Cerebellar cortex (tissue), 1 donor: ENCODE measurements around the gene CCT8L2.
"Not testable (repeated sequence)": the region's sequence is repeated elsewhere in the genome, so short reads cannot be mapped to it uniquely, and the experiment has no call there.

Experiments
- DNase-seq: peaks from one replicate; pipeline ENCODE4 v3.0.0-alpha.2; 2015; ENCODE audit warnings: low spot score

The CCT8L2 gene, protein sequence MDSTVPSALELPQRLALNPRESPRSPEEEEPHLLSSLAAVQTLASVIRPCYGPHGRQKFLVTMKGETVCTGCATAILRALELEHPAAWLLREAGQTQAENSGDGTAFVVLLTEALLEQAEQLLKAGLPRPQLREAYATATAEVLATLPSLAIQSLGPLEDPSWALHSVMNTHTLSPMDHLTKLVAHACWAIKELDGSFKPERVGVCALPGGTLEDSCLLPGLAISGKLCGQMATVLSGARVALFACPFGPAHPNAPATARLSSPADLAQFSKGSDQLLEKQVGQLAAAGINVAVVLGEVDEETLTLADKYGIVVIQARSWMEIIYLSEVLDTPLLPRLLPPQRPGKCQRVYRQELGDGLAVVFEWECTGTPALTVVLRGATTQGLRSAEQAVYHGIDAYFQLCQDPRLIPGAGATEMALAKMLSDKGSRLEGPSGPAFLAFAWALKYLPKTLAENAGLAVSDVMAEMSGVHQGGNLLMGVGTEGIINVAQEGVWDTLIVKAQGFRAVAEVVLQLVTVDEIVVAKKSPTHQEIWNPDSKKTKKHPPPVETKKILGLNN

DNA sequence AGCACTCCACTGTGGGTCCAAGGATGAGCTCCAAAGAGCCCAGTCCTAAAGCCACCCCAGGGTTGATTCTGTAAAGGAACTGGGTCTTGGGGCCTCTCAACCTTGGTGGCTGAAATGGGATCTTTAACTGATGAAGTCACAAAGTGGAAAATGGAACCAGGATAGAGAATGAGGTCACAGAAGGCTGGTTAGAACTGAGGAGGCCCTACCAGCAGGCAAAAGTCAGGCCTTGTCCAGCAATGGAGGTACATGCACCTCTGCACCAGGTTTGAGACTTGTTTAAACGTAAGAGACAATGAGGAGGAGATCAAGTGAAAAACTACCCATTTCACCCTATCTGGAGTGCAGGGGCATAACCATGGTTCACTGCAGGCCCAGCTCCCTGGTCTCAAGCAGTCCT is at the start of gene CCT8L2:
Gene CCT8L2 (minus strand): TSS at position 101 of the 400 bp plus-strand sequence. CDS start 260 bp downstream, outside the sequence.
- DNase-seq: not testable (repeated sequence)

DNA sequence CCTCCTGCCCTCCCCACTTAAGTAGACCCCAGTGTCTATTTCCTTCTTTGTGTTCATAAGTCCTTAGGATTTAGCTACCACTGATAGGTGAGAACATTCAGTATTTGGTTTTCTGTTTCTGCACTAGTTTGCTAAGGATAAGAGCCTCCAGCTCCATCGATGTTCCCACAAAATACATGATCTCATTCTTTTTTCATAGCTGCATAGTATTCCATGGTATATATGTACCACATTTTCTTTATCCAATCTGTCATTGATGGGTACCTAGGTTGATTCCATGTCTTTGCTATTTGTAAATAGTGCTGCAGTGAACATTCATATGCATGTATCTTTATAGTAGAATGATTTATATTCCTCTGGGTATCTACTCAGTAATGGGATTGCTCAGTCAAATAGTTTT is 42.8 kb upstream of the CCT8L2 start:
- DNase-seq: not testable (repeated sequence)

DNA sequence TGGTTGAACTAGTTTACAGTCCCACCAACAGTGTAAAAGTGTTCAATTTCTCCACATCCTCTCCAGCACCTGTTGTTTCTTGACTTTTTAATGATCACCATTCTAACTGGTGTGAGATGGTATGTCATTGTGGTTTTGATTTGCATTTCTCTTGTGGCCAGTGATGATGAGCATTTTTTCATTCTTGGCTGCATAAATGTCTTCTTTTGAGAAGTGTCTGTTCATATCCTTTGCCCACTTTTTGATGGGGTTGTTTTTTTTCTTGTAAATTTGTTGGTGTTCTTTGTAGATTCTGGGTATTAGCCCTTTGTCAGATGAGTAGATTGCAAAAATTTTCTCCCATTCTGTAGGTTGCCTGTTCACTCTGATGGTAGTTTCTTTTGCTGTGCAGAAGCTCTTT is 41.5 kb upstream of the CCT8L2 start:
- not testable (repeated sequence) for DNase-seq

DNA sequence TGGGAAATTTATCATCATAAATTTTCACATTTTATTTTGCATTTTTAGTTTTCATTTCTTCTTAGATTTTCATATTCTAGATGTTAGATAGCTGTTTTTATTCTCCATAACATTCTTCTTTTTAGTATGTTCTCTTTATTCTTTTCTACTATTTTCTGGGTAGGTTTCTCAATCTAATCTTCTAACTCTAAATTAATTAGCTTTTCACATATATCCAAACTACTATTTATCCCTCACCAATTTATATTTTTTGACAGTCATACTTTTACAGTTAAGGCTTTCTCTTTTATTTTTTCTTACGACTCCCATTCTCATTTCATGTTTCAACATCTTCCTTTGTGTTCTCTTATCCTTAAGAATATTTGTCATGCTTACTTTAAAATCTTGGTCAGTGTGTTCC is 35.9 kb upstream of the CCT8L2 start:
- DNase-seq: not testable (repeated sequence)

DNA sequence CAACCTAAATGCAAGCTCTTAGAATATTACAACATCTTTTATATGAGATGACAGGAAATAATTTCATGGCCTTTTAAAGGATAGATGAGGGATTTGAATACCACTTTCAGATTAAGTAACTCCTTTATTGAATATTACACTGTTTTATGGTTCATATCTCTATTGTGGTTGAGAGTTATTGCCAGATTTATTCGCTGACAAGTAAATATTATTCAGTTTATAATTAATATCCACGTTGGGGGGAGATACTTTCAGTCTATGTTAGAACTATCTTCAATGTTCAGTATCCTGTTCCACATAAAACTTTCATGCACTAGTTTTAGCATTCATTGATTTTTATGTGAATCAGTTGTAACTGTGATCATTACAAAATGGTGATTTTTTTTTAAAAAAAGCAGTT is 32.4 kb upstream of the CCT8L2 start:
- DNase-seq: not testable (repeated sequence)

DNA sequence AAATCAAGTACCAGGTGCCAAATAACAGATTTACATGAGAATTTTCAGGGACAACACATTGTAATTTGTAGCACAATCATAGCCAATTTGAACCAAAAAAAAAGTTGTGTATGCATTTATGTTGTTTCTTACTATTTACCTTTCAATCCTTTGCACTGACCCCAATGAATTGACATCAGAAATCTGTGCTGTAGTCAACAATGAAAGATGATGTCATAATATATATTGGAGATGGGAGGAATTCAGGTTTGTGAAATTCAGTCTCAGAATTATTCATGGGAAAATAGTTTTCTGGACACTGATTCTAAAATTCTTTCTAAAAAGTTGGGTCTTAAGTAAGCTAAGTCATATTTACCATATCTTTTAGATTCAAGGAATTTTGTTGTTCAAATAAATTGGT is 31.0 kb upstream of the CCT8L2 start:
- DNase-seq: not testable (repeated sequence)

DNA sequence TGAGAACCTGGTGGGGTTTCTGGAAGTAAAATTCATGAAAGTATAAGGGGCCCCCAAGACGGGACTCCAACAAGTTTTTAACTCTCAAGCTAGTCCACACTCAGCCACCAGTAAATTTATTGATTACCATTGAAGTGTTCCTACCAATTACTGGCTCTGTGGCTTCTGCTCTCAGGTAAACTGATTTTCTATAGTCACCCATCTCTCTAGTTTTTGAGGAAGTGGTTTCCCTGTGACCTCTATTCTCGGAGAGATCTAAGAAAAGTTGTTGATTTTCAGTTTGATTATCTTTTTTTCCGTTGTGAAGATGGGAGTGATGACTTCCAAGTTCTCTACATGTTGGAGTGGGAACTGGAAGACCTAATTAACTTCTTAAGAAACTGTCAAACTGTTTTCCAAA is 24.9 kb upstream of the CCT8L2 start:
- not testable (repeated sequence) for DNase-seq

DNA sequence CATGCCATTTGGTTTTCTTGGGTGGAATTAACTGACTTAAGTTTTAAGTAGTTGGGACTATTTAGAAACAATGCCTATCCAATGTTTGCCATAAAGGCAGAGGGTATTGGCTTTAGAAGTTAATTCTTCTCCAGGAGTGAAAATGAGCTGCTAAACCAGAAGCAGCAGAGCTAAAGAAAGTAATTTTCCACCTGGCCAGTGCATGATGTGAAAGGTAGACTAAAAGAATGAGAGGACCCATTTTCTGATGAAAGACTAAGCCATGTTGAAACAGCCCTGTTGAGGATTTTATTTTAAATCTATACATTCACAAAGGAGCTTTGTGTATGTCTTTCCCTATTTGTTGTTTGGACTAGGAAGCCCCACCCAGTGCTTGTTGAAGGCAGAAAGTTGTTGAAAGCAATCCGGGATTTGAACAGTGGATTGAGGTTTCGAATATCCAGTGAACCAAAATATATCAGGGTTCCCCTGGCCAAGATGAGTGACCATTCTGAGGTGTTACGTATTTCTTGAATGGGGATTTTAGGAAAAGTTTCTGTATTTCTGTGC is 23.9 kb upstream of the CCT8L2 start:
- not testable (repeated sequence) for DNase-seq

DNA sequence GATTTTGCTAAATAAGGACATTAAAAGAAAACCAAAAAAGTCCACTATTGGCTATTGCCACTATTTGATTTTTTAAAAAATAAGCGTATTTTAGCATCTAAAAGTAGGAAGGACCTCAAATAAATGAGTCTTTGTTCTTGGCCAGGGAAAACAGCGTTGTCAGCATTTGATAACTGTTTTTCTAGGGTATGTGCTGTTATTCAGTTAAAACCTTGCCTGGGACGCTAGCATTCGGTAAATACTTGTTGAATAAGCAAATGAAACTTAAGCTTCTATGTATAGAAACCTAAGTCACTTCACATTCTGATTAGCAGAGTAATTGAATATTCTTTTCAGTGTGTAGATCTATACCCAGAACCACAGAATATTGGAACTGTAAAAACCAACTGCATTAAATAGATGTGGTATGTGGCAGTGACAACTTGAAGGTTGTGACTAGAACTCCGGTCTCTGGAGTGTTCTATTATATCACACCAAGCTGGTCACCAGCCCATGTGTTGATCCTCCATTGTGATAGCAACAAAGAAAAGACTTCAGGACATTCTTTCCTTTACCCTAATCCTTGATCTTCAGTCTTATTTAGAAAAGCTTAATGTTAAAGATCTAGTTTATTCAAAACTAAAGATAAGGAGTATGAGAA is 23.1 kb upstream of the CCT8L2 start:
- not testable (repeated sequence) for DNase-seq

DNA sequence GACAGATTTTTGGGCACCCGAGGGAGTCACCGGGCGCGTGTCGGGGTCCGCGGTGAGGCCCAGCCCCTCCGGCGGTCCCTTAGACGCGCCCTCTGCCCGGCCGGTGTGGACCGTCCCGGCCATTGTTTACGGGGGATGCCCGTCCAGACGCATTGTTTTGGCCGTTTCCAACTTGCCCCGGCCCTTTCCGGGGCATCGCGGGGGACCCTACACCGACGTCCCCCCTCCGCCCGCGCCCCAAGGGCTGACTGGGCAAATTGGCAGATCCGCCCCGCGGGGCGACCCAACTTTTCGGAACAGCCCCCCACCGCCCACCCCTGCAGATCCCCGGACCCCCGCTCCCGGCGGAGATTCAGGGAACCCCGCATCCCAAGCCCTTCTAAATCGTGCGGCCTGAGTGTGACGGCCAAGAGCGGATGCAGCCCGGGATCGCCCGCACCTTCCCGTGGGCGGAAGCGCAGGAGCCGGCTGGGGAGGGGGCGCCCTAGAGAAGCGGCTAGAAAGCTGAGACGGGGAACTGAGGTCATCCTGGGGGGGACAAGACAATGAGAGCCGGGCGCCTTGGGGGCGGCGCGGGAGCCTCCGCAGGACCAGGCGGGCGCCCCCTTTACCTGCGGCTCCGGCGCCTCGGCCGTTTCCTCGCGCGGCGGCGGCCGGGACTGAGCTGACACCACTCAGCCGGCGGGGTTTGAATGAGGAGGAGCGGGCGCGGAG is 17.1 kb upstream of the CCT8L2 start:
- DNase-seq: no peak

DNA sequence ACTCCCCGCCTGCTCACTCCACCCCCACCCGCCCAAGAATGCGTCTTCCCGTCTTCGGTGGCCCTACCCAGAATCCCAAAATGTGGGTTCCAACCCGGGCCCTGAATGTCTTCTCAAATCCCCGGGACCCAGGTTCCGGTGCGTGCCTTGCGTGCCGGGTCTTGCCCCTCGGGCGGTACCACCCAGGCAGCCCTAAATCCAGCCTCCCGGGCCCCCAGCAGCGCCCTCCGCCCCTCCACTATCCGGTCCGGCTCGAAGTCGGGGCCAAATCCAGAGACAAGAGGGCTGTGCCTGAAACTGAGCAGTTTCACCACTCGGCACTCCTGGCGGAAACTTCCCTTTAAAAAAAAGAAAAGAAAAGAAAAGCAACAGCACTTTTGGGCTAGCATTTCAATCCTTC is 16.3 kb upstream of the CCT8L2 start:
- no peak for DNase-seq

DNA sequence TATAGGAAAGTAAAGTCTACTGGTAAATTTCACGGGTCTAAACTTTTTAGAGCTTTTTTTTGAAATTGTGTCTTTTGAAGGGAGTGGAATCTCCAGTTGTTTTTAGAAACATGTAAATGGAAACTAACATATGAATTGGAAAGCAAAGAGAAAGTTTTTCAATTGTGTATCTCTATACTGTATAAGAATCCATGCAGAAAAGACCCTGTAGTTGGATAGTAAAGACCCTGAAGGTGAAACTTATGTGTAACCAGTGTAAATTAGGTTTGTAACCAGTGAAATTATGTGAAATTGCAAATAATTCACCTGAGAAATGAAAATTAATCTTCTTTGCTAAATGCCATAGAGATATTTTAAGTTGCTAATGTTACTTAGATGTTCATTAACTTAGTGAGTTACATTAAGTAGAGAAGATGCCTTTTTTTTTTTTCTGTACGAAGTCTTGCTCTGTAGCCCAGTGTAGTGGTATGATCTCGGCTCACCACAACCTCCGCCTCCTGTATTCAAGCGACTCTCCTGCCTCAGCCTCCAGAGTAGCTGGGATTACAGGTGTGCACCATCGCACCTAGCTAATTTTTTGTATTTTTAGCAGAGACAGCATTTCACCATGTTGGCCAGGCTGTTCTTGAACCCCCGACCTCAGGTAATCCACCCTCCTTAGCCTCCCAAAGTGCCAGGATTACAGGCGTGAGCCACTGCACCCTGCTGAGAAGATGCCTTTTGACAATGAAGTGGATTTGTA is 11.8 kb upstream of the CCT8L2 start:
- not testable (repeated sequence) for DNase-seq

DNA sequence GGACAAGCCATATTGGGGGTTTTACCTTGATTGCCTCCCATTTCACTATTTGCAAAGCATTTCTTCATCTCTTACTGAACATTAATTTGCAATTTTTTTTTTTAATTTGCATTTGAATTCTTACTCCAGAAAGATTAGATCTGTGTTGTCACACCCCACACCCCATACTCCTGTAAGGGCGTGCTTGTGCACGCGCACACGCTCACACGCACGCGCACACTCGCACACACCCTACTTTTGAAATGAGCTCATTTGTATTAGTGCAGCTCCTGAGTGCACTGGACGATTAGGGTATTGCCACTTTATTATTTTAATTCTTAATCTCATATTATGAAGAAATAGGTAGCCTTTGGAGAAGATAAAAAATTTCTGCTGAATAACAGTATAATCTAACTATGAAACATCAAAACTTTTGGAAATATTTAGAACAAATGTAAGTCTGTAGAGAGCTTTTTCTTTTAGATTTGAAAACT is 11.2 kb upstream of the CCT8L2 start:
- DNase-seq: not testable (repeated sequence)

DNA sequence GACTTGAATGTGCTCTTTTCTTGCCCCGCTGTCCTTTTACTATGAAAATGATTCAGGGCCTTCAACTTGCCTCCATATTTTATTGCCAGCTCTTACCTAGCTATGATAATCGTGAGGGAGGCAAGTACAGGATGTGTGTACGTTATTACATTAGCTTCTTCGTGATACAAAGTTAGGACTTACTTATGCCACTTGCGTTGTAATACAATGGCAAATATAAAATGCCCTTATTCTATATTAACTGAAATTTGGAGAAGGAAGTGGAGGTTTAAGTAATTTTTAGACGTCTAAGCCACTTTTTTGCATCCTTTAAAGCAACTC is 10.8 kb upstream of the CCT8L2 start:
- no peak for DNase-seq

DNA sequence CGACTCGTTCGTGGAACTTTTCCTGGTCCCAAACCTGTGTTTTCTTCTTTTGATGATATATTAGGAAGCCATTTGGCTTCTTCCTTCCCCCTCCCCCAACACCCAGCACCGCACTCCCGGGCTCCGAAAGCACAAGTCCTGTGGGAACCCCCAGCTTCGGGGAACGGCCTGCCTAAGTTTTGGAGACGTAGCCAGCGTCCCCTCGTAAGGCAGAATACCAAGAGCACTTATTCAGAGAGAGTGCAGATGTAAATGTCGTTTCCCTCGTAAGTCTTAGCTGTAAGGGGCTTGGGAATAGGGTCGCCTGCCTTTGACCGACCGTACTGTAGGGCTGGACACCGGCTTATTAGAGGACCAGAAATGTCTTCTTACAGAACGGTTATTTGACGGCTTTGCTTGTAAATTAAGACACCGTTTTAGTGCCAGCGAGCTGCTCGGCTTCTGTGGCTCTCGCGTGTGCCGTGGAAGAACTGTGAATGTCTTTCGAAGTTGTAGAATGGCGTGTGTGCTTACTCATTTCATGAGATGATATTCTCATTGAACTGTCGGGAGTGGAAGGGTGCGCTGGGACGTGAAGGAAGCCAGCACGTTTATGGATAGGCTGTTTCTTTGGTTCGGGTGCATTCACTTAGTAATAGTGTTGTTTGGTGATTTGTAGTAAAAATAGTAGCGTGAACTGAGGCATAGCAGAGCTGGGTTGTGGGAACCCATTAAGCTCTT is 10.3 kb upstream of the CCT8L2 start:
- DNase-seq: not testable (repeated sequence)

DNA sequence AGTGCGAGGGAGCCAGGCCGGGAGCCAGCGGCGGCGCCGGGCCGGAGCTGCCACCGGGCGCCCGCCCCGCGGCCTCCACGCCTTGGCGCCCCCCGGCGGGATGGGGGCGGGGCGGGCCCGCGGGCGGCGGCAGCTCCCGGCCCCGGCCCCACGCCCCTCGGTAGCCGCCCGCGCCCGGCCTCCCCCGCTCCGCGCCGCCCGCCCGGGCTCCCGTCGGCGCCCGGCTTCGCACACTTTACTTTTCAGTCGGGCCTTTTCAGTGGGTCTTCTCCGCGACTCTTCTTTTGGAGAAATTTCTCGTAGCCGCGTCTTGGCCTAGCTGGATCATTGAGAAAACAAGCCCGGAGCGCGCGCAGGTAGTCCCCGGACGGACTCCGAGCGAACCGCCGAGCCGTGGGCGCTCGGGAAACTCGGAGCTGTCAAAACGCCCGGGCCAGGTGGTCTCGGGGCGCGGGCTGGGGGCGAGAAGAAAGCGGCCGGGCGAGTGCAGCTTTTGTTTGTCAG is 9.7 kb upstream of the CCT8L2 start:
- not testable (repeated sequence) for DNase-seq

DNA sequence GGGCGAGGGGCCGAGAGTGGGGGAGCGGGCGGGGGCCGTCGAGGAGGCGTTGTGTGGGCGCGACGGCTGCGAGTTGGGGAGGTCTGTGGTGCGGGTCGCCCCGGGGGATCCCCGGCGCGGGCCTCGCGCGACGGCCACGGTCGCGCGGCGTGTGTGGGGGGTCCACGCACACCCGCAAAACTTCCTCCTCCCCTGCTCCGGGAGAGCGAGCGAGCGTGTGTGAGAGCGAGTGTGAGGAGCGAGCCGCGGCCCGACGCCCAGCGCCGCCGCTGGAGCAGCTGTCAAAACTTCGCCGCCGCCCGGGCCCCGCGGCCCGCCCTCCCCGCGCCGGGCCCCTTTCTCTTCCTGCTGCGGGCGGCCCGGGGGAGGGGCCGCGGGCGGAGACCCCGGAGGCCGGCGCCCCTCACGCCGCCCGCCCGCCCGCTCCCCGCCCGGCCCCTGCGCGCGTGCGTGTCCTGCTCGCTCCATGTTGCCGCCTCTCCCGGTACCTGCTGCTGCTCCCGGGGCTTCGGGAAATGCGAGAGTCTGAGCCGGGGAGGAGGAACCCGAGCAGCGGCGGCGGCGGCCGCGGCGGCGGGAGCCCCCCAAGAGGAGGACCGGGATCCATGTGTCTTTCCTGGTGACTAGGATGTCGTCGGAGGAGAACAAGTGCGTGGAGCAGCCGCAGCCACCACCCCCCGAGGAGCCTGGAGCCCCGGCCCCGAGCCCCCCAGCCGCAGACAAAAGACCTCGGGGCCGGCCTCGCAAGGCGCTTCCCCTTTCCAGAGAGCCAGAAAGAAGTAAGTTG is 9.0 kb upstream of the CCT8L2 start:
- no peak for DNase-seq

DNA sequence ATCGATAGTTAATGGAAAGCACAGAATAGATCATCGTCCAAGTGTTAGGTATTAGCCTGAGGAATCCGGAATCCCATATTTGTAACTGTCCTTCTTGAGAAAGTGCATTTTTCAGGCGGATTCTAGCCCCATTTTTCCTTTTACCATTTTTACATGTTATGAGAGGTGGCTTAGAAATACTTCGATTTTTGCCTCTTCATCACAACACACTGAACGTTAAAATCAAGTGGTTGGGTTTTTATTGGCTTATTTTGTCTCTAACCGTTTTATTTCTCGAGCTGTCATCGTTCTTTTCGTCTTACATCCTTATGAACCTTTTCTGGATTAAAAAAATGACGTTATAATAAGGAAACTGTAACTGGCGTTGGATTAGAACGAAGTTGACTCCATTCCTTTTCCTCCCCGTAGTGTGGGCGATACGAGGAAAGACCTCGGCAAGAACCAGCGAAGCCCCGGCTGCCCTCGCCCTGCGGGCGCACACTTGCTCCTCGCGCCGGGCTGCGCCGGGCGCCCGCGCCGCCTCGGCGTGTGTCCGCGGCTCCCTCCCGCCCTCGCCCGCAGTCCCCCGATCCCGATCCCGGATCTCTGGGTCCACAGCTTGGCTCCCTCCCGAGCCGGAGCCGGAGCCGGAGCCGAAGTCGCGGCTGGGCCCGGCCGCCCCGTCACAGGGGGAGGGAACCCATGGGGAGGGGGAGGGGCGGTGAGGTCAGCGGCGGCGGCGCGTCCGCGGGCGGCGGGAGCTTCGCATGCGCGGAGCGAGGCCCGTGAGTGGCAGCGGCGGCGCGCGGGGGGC is 8.2 kb upstream of the CCT8L2 start:
- DNase-seq: not testable (repeated sequence)

DNA sequence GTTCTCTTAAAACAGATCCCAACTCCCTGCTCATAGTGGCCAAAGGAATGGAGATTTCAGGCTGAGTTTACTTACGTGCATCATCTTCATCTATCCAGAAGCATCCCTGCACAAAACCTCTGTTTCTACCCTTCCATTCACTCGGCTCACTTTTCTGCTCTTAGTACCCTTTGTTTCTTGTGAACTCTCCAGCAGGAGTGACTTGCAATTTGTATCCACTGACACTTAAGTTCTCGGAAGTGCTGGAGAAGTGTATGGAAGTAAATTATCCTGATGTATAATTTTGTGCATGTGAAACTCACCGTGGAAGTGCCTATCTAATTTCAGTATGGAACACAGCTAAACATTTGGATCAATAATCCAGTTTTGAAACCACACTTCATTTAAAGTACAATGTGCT is 7.0 kb upstream of the CCT8L2 start:
- not testable (repeated sequence) for DNase-seq
